Muscle of arm (tissue), 12 donors: ENCODE measurements around the gene ATXN7L1. TPM values are rescaled to one million over a fixed set of nuclear protein-coding genes. Genes with fewer than 3 reads are reported as not detected.
A peak's percentile ranks its signal among the peaks of the same experiment; 100 is the strongest.
"Not testable (repeated sequence)": the region's sequence is repeated elsewhere in the genome, so short reads cannot be mapped to it uniquely, and the experiment has no call there.

Experiments used
- DNase-seq: peaks from one replicate; pipeline ENCODE4 v3.0.0-alpha.2; 2013
- polyA plus RNA-seq, 12 donors: library from polyadenylated mRNA; unstranded; fragments of 120-200 nt; gene quantifications; one replicate each; pipeline ENCODE4 v1.2.1, GENCODE V29; 2013; ENCODE audit not compliant: insufficient read length in 12 of 12

Gene ATXN7L1
- polyA plus RNA-seq, 12 donors: 6.3 to 19.2 (median 8.0) TPM; not detected in 1

GRCh38 chr7:105712877-105713276 lies 163.5 kb downstream of the ATXN7L1 start:
- no peak for DNase-seq

- no peak for DNase-seq
These were observed 164.5 kb downstream of the ATXN7L1 start for GRCh38 chr7:105711726-105712402.

- not testable (repeated sequence) for DNase-seq
These were observed 165.7 kb downstream of the ATXN7L1 start for GRCh38 chr7:105710720-105711119.

- DNase-seq: no peak
These were observed 167.7 kb downstream of the ATXN7L1 start for GRCh38 chr7:105708763-105709080.

- DNase-seq: no peak
These were observed 168.2 kb downstream of the ATXN7L1 start for GRCh38 chr7:105707967-105708762.

- no peak for DNase-seq
These were observed 169.0 kb downstream of the ATXN7L1 start for GRCh38 chr7:105707381-105707780.

GRCh38 chr7:105705427-105705826 lies 171.0 kb downstream of the ATXN7L1 start:
- DNase-seq: no peak

GRCh38 chr7:105703207-105703930 lies 173.0 kb downstream of the ATXN7L1 start:
- no peak for DNase-seq

- DNase-seq: no peak
These were observed 176.7 kb downstream of the ATXN7L1 start for GRCh38 chr7:105699568-105700236.

- no peak for DNase-seq
These were observed 177.9 kb downstream of the ATXN7L1 start for GRCh38 chr7:105698531-105698930.

GRCh38 chr7:105697753-105698152 lies 178.6 kb downstream of the ATXN7L1 start:
- no peak for DNase-seq

- DNase-seq: not testable (repeated sequence)
These were observed 179.2 kb downstream of the ATXN7L1 start for GRCh38 chr7:105697169-105697568.

- no peak for DNase-seq
These were observed 182.8 kb downstream of the ATXN7L1 start for GRCh38 chr7:105693576-105693975.

- peak; percentile 59 for DNase-seq
These were observed 184.5 kb downstream of the ATXN7L1 start for GRCh38 chr7:105691680-105692564.

- peak; percentile 33 for DNase-seq
These were observed 185.2 kb downstream of the ATXN7L1 start for GRCh38 chr7:105691082-105691679.

- DNase-seq: no peak
These were observed 186.0 kb downstream of the ATXN7L1 start for GRCh38 chr7:105690325-105690945.

GRCh38 chr7:105689067-105689819 lies 187.2 kb downstream of the ATXN7L1 start:
- DNase-seq: no peak

- DNase-seq: no peak
These were observed 187.8 kb downstream of the ATXN7L1 start for GRCh38 chr7:105688617-105689016.

- DNase-seq: no peak
These were observed 191.2 kb downstream of the ATXN7L1 start for GRCh38 chr7:105685161-105685560.
